Ishikawa (cell line): ENCODE measurements around the gene DDR2.

Source experiments
- CREB1 ChIP-seq: IDR thresholded peaks from 2 replicates; pipeline ENCODE4 v1.6.1; 2012; ENCODE audit warnings: low read depth
- EP300 ChIP-seq: IDR thresholded peaks from 2 replicates; pipeline ENCODE4 v1.6.1; 2012; ENCODE audit warnings: borderline replicate concordance
- FOXM1 ChIP-seq: IDR thresholded peaks from 2 replicates; pipeline ENCODE4 v1.6.1; 2012; ENCODE audit warnings: low read depth, borderline replicate concordance
- MAX ChIP-seq: IDR thresholded peaks from 2 replicates; pipeline ENCODE4 v1.6.1; 2012
- NFIC ChIP-seq: IDR thresholded peaks from 2 replicates; pipeline ENCODE4 v1.6.1; 2012
- RAD21 ChIP-seq: IDR thresholded peaks from 2 replicates; pipeline ENCODE4 v1.6.1; 2012; ENCODE audit warnings: low read depth
- REST ChIP-seq: IDR thresholded peaks from 2 replicates; pipeline ENCODE4 v1.6.1; 2012; ENCODE audit warnings: low read depth, mild to moderate bottlenecking
- TAF1 ChIP-seq: IDR thresholded peaks from 2 replicates; pipeline ENCODE4 v1.6.1; 2012; ENCODE audit warnings: low read depth, mild to moderate bottlenecking
- TEAD4 ChIP-seq: IDR thresholded peaks from 2 replicates; pipeline ENCODE4 v1.6.1; 2012

DNA sequence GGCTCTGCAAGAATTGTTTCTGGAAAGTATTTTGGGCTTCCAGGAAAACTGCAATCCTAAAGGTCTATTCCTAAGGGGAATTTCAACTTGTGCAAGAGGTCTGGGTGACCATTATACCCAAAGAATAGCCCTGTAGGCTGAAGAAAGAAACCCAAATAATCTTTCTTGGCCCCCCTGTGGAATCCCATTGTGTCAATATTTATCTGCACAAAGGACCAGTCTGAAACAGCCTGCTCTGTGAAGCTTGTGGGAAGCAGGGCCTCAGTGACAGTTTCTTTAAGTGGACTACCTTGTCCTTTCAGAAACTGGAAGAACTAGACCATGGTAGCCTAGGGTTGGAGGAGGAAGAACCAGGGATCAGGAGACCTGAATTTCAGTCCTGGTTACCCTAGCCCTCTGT, 99.8 kb downstream of the DDR2 start:
- TF ChIP-seq EP300 (no peak), REST (no peak), MAX (no peak), TEAD4 (no peak), NFIC (no peak), FOXM1 (no peak), CREB1 (no peak), TAF1 (no peak), RAD21 (no peak)
